MCF 10A (cell line): ENCODE results near the gene MEIKIN. TPM values are rescaled to one million over a fixed set of nuclear protein-coding genes. Genes with fewer than 3 reads are reported as not detected.

Experiments
- BruUV-seq: library from RNA; stranded (reverse); fragments of 400-500 nt; replicated peaks from 2 replicates; lab custom pipeline; 2021; lab: Mats Ljungman, UMichigan
- CTCF ChIA-PET: fragments of 300-600 bp; sonication (Branson Sonifier 250); formaldehyde crosslinking; extraction: SDS; loops from one replicate; lab custom pipeline; 2021; ENCODE audit warnings: antibody characterized with exemption, inconsistent platforms; lab: Yijun Ruan, JAX
- POLR2A ChIA-PET: fragments of 300-600, 350-650 bp; sonication (Branson Sonifier 250); formaldehyde crosslinking; extraction: SDS; loops from one replicate; lab custom pipeline; 2020; ENCODE audit warnings: antibody characterized with exemption, inconsistent platforms; lab: Yijun Ruan, JAX
- DNase-seq: peaks from one replicate; pipeline ENCODE4 v3.0.0-alpha.2; 2018; ENCODE audit not compliant: unreplicated experiment
- H3K27ac Mint-ChIP-seq: one replicate; pipeline ENCODE4 v1.8.0; 2022; ENCODE audit warnings: mild to moderate bottlenecking, low read depth, mixed read lengths; ENCODE audit not compliant: unreplicated experiment
- H3K27me3 Mint-ChIP-seq: one replicate; pipeline ENCODE4 v1.8.0; 2022; ENCODE audit warnings: mixed read lengths; ENCODE audit not compliant: insufficient read depth, unreplicated experiment
- H3K36me3 Mint-ChIP-seq: one replicate; pipeline ENCODE4 v1.8.0; 2022; ENCODE audit warnings: mild to moderate bottlenecking, moderate library complexity, mixed read lengths; ENCODE audit not compliant: insufficient read depth, unreplicated experiment
- H3K4me1 Mint-ChIP-seq: one replicate; pipeline ENCODE4 v1.8.0; 2022; ENCODE audit warnings: mixed read lengths; ENCODE audit not compliant: insufficient read depth, unreplicated experiment
- H3K4me3 Mint-ChIP-seq: one replicate; pipeline ENCODE4 v1.8.0; 2022; ENCODE audit warnings: mild to moderate bottlenecking, moderate library complexity, mixed read lengths; ENCODE audit not compliant: unreplicated experiment
- H3K9me3 Mint-ChIP-seq: one replicate; pipeline ENCODE4 v1.8.0; 2022; ENCODE audit warnings: mixed read lengths; ENCODE audit not compliant: unreplicated experiment
- intact Hi-C: fragments of 100-400 bp; cut with micrococcal nuclease; formaldehyde crosslinking; loops from 2 replicates; pipeline ENCODE4 v1.14.1; 2022
- total RNA-seq: library from RNA; stranded (reverse); gene quantifications from 2 replicates; pipeline ENCODE4 v1.2.3, GENCODE V29; 2022
- TF ChIP-seq, protein P1 (sequence below): fragments of 200-600 bp; IDR thresholded peaks from one replicate; pipeline ENCODE4 v1.8.0; 2022; ENCODE audit warnings: antibody characterized with exemption, mild to moderate bottlenecking; ENCODE audit not compliant: unreplicated experiment

The MEIKIN gene
- total RNA-seq, 1 experiment from 2014 or later, result not detected

DNA sequence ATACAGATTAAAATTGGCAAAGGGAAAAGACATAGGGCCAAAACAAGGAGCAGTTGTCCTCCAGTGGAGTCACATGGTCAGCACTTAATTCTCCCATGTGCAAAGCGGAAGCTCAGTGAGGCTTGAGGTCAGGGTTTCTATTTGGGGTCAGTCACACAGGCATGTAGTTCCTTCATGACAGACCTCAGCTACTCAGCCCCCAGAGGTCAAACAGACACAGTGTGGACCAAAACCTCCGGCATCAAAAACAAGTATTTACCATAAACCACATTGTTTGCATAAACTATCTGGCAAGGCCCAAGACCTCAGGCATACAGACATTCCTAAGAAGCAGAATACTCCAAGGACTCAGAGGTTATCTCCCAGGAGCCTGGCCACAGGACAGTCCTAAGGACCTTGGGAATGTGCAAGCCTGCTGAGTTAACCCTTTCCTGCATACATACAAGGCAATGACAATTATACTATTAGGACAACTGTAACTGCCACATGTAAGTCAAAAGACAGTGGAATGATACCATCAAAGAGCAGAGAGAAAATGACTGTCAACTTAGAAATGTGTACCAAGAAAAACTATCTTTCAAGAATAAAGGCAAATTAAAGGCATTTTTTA, 120.0 kb downstream of the MEIKIN start:
- intact Hi-C loops, result no loop called here
- no peaks in the 10 kb centered on the region for H3K4me1 Mint-ChIP-seq
- TF ChIP-seq, protein P1, sequence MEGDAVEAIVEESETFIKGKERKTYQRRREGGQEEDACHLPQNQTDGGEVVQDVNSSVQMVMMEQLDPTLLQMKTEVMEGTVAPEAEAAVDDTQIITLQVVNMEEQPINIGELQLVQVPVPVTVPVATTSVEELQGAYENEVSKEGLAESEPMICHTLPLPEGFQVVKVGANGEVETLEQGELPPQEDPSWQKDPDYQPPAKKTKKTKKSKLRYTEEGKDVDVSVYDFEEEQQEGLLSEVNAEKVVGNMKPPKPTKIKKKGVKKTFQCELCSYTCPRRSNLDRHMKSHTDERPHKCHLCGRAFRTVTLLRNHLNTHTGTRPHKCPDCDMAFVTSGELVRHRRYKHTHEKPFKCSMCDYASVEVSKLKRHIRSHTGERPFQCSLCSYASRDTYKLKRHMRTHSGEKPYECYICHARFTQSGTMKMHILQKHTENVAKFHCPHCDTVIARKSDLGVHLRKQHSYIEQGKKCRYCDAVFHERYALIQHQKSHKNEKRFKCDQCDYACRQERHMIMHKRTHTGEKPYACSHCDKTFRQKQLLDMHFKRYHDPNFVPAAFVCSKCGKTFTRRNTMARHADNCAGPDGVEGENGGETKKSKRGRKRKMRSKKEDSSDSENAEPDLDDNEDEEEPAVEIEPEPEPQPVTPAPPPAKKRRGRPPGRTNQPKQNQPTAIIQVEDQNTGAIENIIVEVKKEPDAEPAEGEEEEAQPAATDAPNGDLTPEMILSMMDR, result no peak

DNA sequence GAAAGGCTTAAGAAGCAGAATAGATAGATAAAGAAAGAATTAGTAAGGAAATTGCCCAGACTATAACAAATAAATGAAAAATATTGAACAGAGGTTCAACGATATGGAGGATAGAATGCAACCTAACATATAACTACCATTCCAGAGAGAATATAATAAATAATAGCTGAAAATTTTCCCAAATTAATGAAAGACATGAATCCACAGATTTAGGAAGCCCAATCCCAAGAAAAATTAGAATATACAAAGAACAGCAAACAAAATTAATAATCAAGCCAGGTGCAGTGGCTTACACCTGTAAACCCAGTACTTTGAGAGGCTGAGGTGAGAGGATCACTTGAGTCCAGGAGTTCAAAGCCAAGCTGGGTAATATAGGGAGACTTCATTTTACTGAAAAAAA, 120.8 kb downstream of the MEIKIN start:
- ChIA-PET CTCF (interaction anchor here (0.6 to 1.3 kb wide), 2 partner anchors 14 to 365 kb away, joined by 3 read pairs; no protein-coding TSS in a partner anchor), POLR2A (no interaction called here)
- H3K9me3 Mint-ChIP-seq, result peaks cover 16% of the 10 kb centered on the region
- H3K27ac Mint-ChIP-seq, result no peak overlapping the region
- no peaks in the 10 kb centered on the region for H3K4me1 Mint-ChIP-seq
- TF ChIP-seq, protein P1, result no peak
- peaks cover 27% of the 10 kb centered on the region for H3K27me3 Mint-ChIP-seq
- H3K4me3 Mint-ChIP-seq, result no peak overlapping the region
- no TSS peak for BruUV-seq
- no peak for DNase-seq
- H3K36me3 Mint-ChIP-seq, result no peaks in the 10 kb centered on the region
- intact Hi-C loops, result no loop called here

More for the DNA sequence above, 120.0 kb downstream of the MEIKIN start:
- Mint-ChIP-seq H3K36me3 (no peaks in the 10 kb centered on the region), H3K9me3 (peaks cover 16% of the 10 kb centered on the region), H3K27me3 (peaks cover 24% of the 10 kb centered on the region), H3K27ac (no peak overlapping the region), H3K4me3 (no peak overlapping the region)
- POLR2A ChIA-PET, result no interaction called here
- CTCF ChIA-PET, result interaction anchor here (1.3 kb wide), 1 partner anchor 15 kb away, joined by 3 read pairs; no protein-coding TSS in a partner anchor
- no peak for DNase-seq
- BruUV-seq, result no TSS peak

DNA sequence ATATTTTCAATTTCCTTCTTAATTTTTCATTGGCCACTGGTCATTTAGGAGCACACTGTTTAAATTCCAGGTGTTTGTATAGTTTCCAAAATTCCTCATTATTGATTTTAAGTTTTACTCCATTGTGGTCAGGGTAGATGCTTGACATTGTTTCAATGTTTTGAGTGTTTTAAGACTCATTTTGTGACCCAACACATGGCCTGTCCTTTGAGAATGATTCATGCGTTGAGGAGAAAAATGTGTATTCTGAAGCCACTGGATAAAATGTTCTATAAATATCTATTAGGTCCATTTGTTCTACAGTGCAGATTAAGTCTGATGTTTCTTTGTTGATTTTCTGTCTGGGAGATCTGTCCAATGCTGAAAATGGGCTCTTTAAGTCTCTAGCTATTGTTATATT, 124.2 kb downstream of the MEIKIN start:
- BruUV-seq, result no TSS peak
- Mint-ChIP-seq H3K4me3 (no peak overlapping the region), H3K27ac (no peak overlapping the region), H3K27me3 (peaks cover 27% of the 10 kb centered on the region), H3K4me1 (no peaks in the 10 kb centered on the region), H3K36me3 (no peaks in the 10 kb centered on the region), H3K9me3 (peaks cover 8% of the 10 kb centered on the region)
- intact Hi-C loops, result no loop called here
- ChIA-PET POLR2A (interaction anchor here (1.0 kb wide), 1 partner anchor 24 kb away, joined by 3 read pairs; no protein-coding TSS in a partner anchor), CTCF (no interaction called here)
- DNase-seq, result no peak
- TF ChIP-seq, protein P1, result no peak

DNA sequence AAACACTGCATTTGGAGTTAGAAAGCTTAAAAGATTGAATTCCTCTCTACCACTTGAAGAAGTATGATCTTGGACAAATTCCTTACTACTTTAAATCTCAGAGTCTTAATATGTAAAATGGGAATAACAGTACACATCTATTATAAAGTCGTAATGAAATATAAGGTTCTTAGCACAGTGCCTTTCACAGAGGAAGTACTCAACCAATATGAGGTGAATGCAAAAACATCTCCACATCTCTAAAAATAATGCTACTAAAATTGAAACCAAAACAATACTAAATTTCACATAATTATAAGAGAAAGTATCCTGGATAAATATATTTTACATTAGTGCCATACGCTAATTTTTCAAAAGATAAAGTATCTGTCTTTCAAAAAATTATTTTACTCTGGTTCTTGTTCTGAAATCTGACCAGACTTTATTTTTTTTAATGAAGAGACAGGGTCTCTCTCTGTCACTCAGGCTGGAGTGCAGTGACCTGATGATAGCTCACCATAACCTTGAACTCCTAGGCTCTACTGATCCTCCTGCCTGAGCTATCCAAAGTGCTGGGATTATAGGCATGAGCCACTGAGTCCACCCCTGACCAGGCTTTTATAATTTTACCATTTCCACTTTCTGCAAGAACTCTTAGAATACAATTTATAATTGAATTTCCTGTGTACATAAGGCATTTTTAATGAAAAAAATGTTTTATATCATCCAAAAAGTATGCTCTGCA, 127.3 kb downstream of the MEIKIN start:
- no TSS peak for BruUV-seq
- intact Hi-C loops, result no loop called here
- no peaks in the 10 kb centered on the region for H3K36me3 Mint-ChIP-seq
- ChIA-PET POLR2A (interaction anchor here (0.5 kb wide), 2 partner anchors 17 to 190 kb away, joined by 3 read pairs; no protein-coding TSS in a partner anchor), CTCF (interaction anchor here (0.6 to 0.9 kb wide), 3 partner anchors 10 to 189 kb away, joined by 3 to 4 read pairs (median 3); no protein-coding TSS in a partner anchor)
- peaks cover 27% of the 10 kb centered on the region for H3K27me3 Mint-ChIP-seq
- H3K4me1 Mint-ChIP-seq, result peaks cover 13% of the 10 kb centered on the region
- DNase-seq, result no peak
- no peak overlapping the region for H3K27ac Mint-ChIP-seq
- TF ChIP-seq, protein P1, result no peak
- no peaks in the 10 kb centered on the region for H3K9me3 Mint-ChIP-seq
- no peak overlapping the region for H3K4me3 Mint-ChIP-seq
